IMR-90 (cell line): ENCODE results near the gene YPEL2.

Experiments
- CHD1 ChIP-seq: IDR thresholded peaks from 2 replicates; pipeline ENCODE4 v1.6.1; 2012; ENCODE audit warnings: low read depth, low read length, improper control_type of control experiment
- CTCF ChIP-seq: conservative IDR thresholded peaks from 2 replicates; pipeline ENCODE4 v1.5.1; 2012; ENCODE audit warnings: mild to moderate bottlenecking, low read depth, low read length, improper control_type of control experiment
- POLR2A ChIP-seq: IDR thresholded peaks from 2 replicates; pipeline ENCODE4 v1.6.1; 2012; ENCODE audit warnings: mild to moderate bottlenecking, low read depth, low read length
- RAD21 ChIP-seq: IDR thresholded peaks from 2 replicates; pipeline ENCODE4 v1.6.1; 2012; ENCODE audit warnings: low read length, improper control_type of control experiment
- RCOR1 ChIP-seq: IDR thresholded peaks from 2 replicates; pipeline ENCODE4 v1.6.1; 2012; ENCODE audit warnings: mild to moderate bottlenecking, low read length, improper control_type of control experiment; ENCODE audit not compliant: insufficient replicate concordance
- SMC3 ChIP-seq: fragments of 150-350 bp; IDR thresholded peaks from 2 replicates; pipeline ENCODE4 v1.6.1; 2016; ENCODE audit warnings: low read depth, mild to moderate bottlenecking, antibody characterized with exemption, low read length, moderate library complexity
- USF2 ChIP-seq: fragments of 150-350 bp; IDR thresholded peaks from 2 replicates; pipeline ENCODE4 v1.6.1; 2017; ENCODE audit warnings: mild to moderate bottlenecking, antibody characterized with exemption, low read length, low read depth

- TF ChIP-seq CTCF (no peak), RAD21 (no peak), RCOR1 (no peak), CHD1 (no peak), SMC3 (no peak), POLR2A (no peak), USF2 (no peak)
Measured at GRCh38 chr17:59315866-59316265, 15.6 kb upstream of the YPEL2 start.
